H7 (cell line): Measurements from ENCODE around the gene PNMA1. TPM values are rescaled to one million over a fixed set of nuclear protein-coding genes. Genes with fewer than 3 reads are reported as not detected.
A peak's percentile ranks its signal among the peaks of the same experiment; 100 is the strongest.

Experiments
- DNase-seq: peaks from one replicate; pipeline ENCODE4 v3.0.0; 2012
- H3K27me3 ChIP-seq: 2 replicates; pipeline ENCODE4 v1.6.0; 2011; ENCODE audit warnings: mild to moderate bottlenecking, low read length; ENCODE audit not compliant: control insufficient read depth, insufficient read depth
- H3K36me3 ChIP-seq: replicated peaks from 2 replicates; pipeline ENCODE4 v1.5.1; 2011; ENCODE audit warnings: low read length; ENCODE audit not compliant: control insufficient read depth, insufficient read depth
- H3K4me3 ChIP-seq: 2 replicates; pipeline ENCODE4 v1.5.1; 2011; ENCODE audit warnings: low read depth, mild to moderate bottlenecking, control low read depth, low read length, moderate library complexity; ENCODE audit not compliant: insufficient read depth
- total RNA-seq: library from RNA; depleted of rRNA; stranded (reverse); fragments of >200 nt; shearing (Covaris generic); gene quantifications from 2 replicates; pipeline ENCODE4 v1.2.3, GENCODE V29; 2014

PNMA1 gene
- total RNA-seq, 1 experiment from 2014 or later, result 18.0 TPM

GRCh38 chr14:73753887-73754795 is 40.0 kb upstream of the PNMA1 start:
- no peak for DNase-seq
- Histone ChIP-seq H3K27me3 (peaks cover 8% of the 10 kb centered on the region), H3K4me3 (no peak overlapping the region), H3K36me3 (no peaks in the 10 kb centered on the region; the same call in 1 of the 2 replicates)

- H3K27me3 ChIP-seq, result no peaks in the 10 kb centered on the region
- no peaks in the 10 kb centered on the region; the same call in 1 of the 2 replicates for H3K36me3 ChIP-seq
- no peak for DNase-seq
- H3K4me3 ChIP-seq, result no peak overlapping the region
These were observed 39.1 kb upstream of the PNMA1 start for GRCh38 chr14:73753124-73753886.

GRCh38 chr14:73752297-73752992 is 38.3 kb upstream of the PNMA1 start:
- Histone ChIP-seq H3K27me3 (no peaks in the 10 kb centered on the region), H3K36me3 (no peaks in the 10 kb centered on the region; the same call in 1 of the 2 replicates), H3K4me3 (no peak overlapping the region)
- DNase-seq, result no peak

- H3K27me3 ChIP-seq, result no peaks in the 10 kb centered on the region
- H3K36me3 ChIP-seq, result no peaks in the 10 kb centered on the region; the same call in 1 of the 2 replicates
- no peak overlapping the region for H3K4me3 ChIP-seq
- DNase-seq, result no peak
These were observed 37.0 kb upstream of the PNMA1 start for GRCh38 chr14:73751157-73751691.

- no peaks in the 10 kb centered on the region for H3K27me3 ChIP-seq
- DNase-seq, result no peak
- no peaks in the 10 kb centered on the region; the same call in 1 of the 2 replicates for H3K36me3 ChIP-seq
- no peak overlapping the region for H3K4me3 ChIP-seq
These were observed 36.3 kb upstream of the PNMA1 start for GRCh38 chr14:73750531-73750901.

- DNase-seq, result no peak
- Histone ChIP-seq H3K4me3 (no peak overlapping the region), H3K36me3 (no peaks in the 10 kb centered on the region; the same call in 1 of the 2 replicates), H3K27me3 (no peaks in the 10 kb centered on the region)
These were observed 35.7 kb upstream of the PNMA1 start for GRCh38 chr14:73749706-73750530.

- DNase-seq, result no peak
- Histone ChIP-seq H3K27me3 (no peaks in the 10 kb centered on the region), H3K36me3 (no peaks in the 10 kb centered on the region), H3K4me3 (no peak overlapping the region)
These were observed 34.7 kb upstream of the PNMA1 start for GRCh38 chr14:73748858-73749357.

GRCh38 chr14:73747379-73748211 is 33.4 kb upstream of the PNMA1 start:
- H3K36me3 ChIP-seq, result no peaks in the 10 kb centered on the region
- H3K4me3 ChIP-seq, result no peak overlapping the region
- DNase-seq, result no peak
- no peaks in the 10 kb centered on the region for H3K27me3 ChIP-seq

GRCh38 chr14:73746520-73747378 is 32.6 kb upstream of the PNMA1 start:
- H3K27me3 ChIP-seq, result no peaks in the 10 kb centered on the region
- peak; percentile 78 for DNase-seq
- no peaks in the 10 kb centered on the region for H3K36me3 ChIP-seq
- no peak overlapping the region for H3K4me3 ChIP-seq

GRCh38 chr14:73745571-73746519 is 31.7 kb upstream of the PNMA1 start:
- H3K27me3 ChIP-seq, result no peaks in the 10 kb centered on the region
- no peak for DNase-seq
- no peaks in the 10 kb centered on the region for H3K36me3 ChIP-seq
- no peak overlapping the region for H3K4me3 ChIP-seq

GRCh38 chr14:73744874-73745529 is 30.8 kb upstream of the PNMA1 start:
- DNase-seq, result no peak
- Histone ChIP-seq H3K27me3 (no peaks in the 10 kb centered on the region), H3K4me3 (no peak overlapping the region), H3K36me3 (no peaks in the 10 kb centered on the region)
